Stromal cell of bone marrow (primary cell): Measurements from ENCODE around the gene SLCO4A1.
A peak's percentile ranks its signal among the peaks of the same experiment; 100 is the strongest.

Experiments
- DNase-seq: peaks from one replicate; pipeline ENCODE4 v3.0.0-alpha.2; 2012; ENCODE audit warnings: low read depth

The SLCO4A1 gene

GRCh38 chr20:62701161-62702012 is 59.1 kb downstream of the SLCO4A1 start:
- no peak for DNase-seq

GRCh38 chr20:62702013-62702300 is 59.7 kb downstream of the SLCO4A1 start:
- DNase-seq = no peak

- DNase-seq = peak; percentile 82
These were observed 60.9 kb downstream of the SLCO4A1 start for GRCh38 chr20:62702895-62703852.

- DNase-seq = no peak
These were observed 61.5 kb downstream of the SLCO4A1 start for GRCh38 chr20:62703853-62704228.

GRCh38 chr20:62704341-62704948 is 62.1 kb downstream of the SLCO4A1 start:
- DNase-seq = peak; percentile 85

- DNase-seq = no peak
These were observed 63.3 kb downstream of the SLCO4A1 start for GRCh38 chr20:62705627-62706026.

- DNase-seq = no peak
These were observed 64.0 kb downstream of the SLCO4A1 start for GRCh38 chr20:62706344-62706743.

GRCh38 chr20:62706857-62707256 is 64.6 kb downstream of the SLCO4A1 start:
- no peak for DNase-seq

GRCh38 chr20:62707276-62707920 is 65.1 kb downstream of the SLCO4A1 start:
- DNase-seq = no peak

GRCh38 chr20:62707921-62708521 is 65.7 kb downstream of the SLCO4A1 start:
- DNase-seq = no peak

GRCh38 chr20:62708591-62709536 is 66.6 kb downstream of the SLCO4A1 start, which contains the start of gene NTSR1:
NTSR1 (plus strand) TSS chr20:62708836; CDS start chr20:62709208, 372 bp downstream.
- no peak for DNase-seq

GRCh38 chr20:62709537-62709905 is 67.2 kb downstream of the SLCO4A1 start:
- no peak for DNase-seq

GRCh38 chr20:62710221-62710885 is 68.0 kb downstream of the SLCO4A1 start:
- DNase-seq = no peak

GRCh38 chr20:62710886-62711702 is 68.8 kb downstream of the SLCO4A1 start:
- DNase-seq = no peak

- DNase-seq = no peak
These were observed 69.4 kb downstream of the SLCO4A1 start for GRCh38 chr20:62711703-62712101.

GRCh38 chr20:62712606-62713005 is 70.3 kb downstream of the SLCO4A1 start:
- DNase-seq = no peak

- no peak for DNase-seq
These were observed 71.7 kb downstream of the SLCO4A1 start for GRCh38 chr20:62714006-62714405.

GRCh38 chr20:62714799-62715198 is 72.5 kb downstream of the SLCO4A1 start:
- DNase-seq = no peak

GRCh38 chr20:62715201-62715600 is 72.9 kb downstream of the SLCO4A1 start:
- no peak for DNase-seq
